Measurements from ENCODE around the gene FHDC1. TPM values are rescaled to one million over a fixed set of nuclear protein-coding genes. Genes with fewer than 3 reads are reported as not detected.

The FHDC1 gene
- total RNA-seq, 1 donor from 2014 or later: 2.1 TPM

- TF ChIP-seq, protein P1, sequence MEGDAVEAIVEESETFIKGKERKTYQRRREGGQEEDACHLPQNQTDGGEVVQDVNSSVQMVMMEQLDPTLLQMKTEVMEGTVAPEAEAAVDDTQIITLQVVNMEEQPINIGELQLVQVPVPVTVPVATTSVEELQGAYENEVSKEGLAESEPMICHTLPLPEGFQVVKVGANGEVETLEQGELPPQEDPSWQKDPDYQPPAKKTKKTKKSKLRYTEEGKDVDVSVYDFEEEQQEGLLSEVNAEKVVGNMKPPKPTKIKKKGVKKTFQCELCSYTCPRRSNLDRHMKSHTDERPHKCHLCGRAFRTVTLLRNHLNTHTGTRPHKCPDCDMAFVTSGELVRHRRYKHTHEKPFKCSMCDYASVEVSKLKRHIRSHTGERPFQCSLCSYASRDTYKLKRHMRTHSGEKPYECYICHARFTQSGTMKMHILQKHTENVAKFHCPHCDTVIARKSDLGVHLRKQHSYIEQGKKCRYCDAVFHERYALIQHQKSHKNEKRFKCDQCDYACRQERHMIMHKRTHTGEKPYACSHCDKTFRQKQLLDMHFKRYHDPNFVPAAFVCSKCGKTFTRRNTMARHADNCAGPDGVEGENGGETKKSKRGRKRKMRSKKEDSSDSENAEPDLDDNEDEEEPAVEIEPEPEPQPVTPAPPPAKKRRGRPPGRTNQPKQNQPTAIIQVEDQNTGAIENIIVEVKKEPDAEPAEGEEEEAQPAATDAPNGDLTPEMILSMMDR (conservative IDR thresholded peaks at IDR 0.05; ENCODE audit: low read depth, low read length): no peak
- H3K4me3 ChIP-seq (ENCODE audit: low read depth, low read length): no peak overlapping the region
- no peak for DNase-seq (ENCODE audit: low read depth)
Observed at GRCh38 chr4:152919826-152920225, 16.3 kb upstream of the FHDC1 start.

DNA sequence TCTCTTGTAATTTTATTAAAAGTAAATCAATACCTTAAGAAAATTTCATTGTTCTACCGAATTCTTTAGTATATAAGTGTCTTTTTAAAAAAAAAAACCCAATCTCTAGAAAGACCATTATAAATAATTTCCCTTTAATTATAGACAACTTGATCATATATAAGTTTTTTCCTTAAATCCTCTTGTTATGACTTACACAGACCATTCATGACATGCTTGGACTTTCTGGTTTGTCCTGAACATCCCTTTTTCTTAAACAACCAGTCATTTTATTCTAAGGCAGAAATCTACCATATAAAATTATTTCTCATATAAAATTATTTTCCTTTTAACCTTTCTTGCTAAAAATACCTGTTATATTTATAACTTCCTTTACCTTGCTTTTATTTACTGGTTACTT, 15.4 kb upstream of the FHDC1 start:
- H3K4me3 ChIP-seq (ENCODE audit: low read depth, low read length): no peak overlapping the region
- no peak for DNase-seq (ENCODE audit: low read depth)
- TF ChIP-seq, protein P1 (conservative IDR thresholded peaks at IDR 0.05; ENCODE audit: low read depth, low read length): no peak

DNA sequence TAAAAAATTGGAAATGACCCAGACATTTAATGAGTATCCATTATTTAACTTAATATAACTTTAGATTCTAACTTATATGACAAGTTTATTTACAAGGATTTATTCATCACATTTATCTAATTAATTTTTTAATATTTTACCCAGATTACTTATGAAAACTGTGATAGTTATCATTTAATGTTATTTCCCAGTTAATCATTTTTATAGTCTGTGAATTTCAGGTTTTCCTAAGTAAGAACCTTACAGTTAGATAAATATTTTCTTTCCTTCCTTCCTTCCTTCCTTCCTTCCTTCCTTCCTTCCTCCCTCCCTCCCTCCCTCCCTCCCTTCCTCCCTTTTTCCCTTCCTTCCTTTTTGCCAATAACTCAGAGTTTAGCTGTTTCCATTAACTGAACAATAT, 14.8 kb upstream of the FHDC1 start:
- TF ChIP-seq, protein P1 (conservative IDR thresholded peaks at IDR 0.05; ENCODE audit: low read depth, low read length): no peak
- no peak for DNase-seq (ENCODE audit: low read depth)
- H3K4me3 ChIP-seq (ENCODE audit: low read depth, low read length): no peak overlapping the region

- H3K4me3 ChIP-seq (ENCODE audit: low read depth, low read length): no peak overlapping the region
- DNase-seq (ENCODE audit: low read depth): no peak
- TF ChIP-seq, protein P1 (conservative IDR thresholded peaks at IDR 0.05; ENCODE audit: low read depth, low read length): no peak
Observed at GRCh38 chr4:152925851-152926250, 10.3 kb upstream of the FHDC1 start.

DNA sequence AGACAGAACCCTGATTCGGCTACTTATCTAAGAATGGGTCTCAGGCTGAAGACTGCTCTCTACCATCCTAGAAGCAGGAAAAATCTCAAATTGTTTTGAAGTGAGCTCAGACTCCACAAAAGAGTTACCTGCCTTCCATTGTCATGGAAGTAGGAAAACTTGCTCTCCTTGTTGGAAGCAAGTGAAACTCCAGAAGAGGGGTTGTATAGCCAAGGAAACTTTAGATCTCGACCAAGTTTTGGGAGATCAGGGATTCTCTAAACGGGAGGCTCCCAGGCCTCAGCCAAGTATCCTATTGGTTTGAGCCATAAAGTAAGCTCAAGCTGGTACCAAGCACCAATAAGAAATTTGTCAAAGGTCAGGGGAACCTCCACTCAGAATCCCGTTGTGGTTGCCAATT, 9.2 kb upstream of the FHDC1 start:
- TF ChIP-seq, protein P1 (conservative IDR thresholded peaks at IDR 0.05; ENCODE audit: low read depth, low read length): no peak
- no peak overlapping the region for H3K4me3 ChIP-seq (ENCODE audit: low read depth, low read length)

DNA sequence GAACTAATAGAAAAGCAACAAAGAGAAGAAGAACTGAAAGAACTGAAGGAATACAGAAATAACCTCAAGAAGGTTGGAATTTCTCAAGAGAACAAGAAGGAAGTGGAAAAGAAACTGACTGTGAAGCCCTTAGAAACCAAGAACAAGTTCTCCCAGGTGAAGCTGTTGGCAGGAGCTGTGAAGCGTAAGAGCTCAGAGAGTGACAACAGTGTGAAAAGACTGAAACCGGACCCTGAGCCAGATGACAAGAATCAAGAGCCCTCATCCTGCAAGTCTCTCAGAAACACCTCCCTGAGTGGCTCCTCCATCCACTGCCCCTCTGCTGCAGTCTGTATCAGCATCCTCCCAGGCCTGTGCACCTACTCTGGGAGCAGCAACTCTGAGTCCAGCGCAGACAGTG, 8.4 kb upstream of the FHDC1 start:
- no peak overlapping the region for H3K4me3 ChIP-seq (ENCODE audit: low read depth, low read length)
- no peak for DNase-seq (ENCODE audit: low read depth)
- TF ChIP-seq, protein P1 (conservative IDR thresholded peaks at IDR 0.05; ENCODE audit: low read depth, low read length): no peak

More for the DNA sequence above, 9.2 kb upstream of the FHDC1 start:
- no peak for DNase-seq (ENCODE audit: low read depth)

GRCh38 chr4:152928286-152928685, 7.8 kb upstream of the FHDC1 start:
- no peak overlapping the region for H3K4me3 ChIP-seq (ENCODE audit: low read depth, low read length)
- TF ChIP-seq, protein P1 (conservative IDR thresholded peaks at IDR 0.05; ENCODE audit: low read depth, low read length): no peak
- no peak for DNase-seq (ENCODE audit: low read depth)
